ENCODE results near the gene RBBP5. TPM values are rescaled to one million over a fixed set of nuclear protein-coding genes. Genes with fewer than 3 reads are reported as not detected.

Gene RBBP5
- total RNA-seq, 1 experiment from 2014 or later: 24.5 TPM

GRCh38 chr1:205102404-205102803, 19.4 kb downstream of the RBBP5 start:
- DNase-seq (ENCODE audit: low read depth, low spot score) (no peak), ATAC-seq (no peak)
- intact Hi-C loops (cut with micrococcal nuclease): no loop called here
- peaks cover 27% of the 10 kb centered on the region for H3K79me2 ChIP-seq (ENCODE audit: insufficient read depth, low read length)
- no peaks in the 10 kb centered on the region for H3K4me1 ChIP-seq (ENCODE audit: control insufficient read depth in 1 of 2, insufficient read depth in 2 of 2, low read length in 2 of 2)
- ChIA-PET POLR2A (no interaction called here), CTCF (no interaction called here), RAD21 (ENCODE audit: low non-redundant PET in 1 of 2, low total read pairs in 2 of 2, uncharacterized antibody in 2 of 2, unreplicated experiment in 2 of 2) (no interaction called here)
- no peak overlapping the region for H3K4me2 ChIP-seq (ENCODE audit: low read length)
- H3K4me3 ChIP-seq (replicated peaks in 1 of 2; ENCODE audit: low read depth in 1 of 2, low read length in 2 of 2): no peak overlapping the region
- no peak overlapping the region for H3K27ac ChIP-seq (ENCODE audit: low read depth, low read length)
- no peaks in the 10 kb centered on the region for H3K9me3 ChIP-seq (ENCODE audit: control insufficient read depth in 1 of 2, insufficient read depth in 1 of 2, low read depth in 1 of 2, low read length in 2 of 2)
- H3K9ac ChIP-seq (ENCODE audit: low read length): no peak overlapping the region
- TF ChIP-seq POLR2AphosphoS5 (IDR thresholded peaks at IDR 0.05; ENCODE audit: low read depth, low read length): no peak
- peaks cover 52 to 71% of the 10 kb centered on the region in 2 experiments; a peak in 3 of 4 replicates for H3K36me3 ChIP-seq (ENCODE audit: control insufficient read depth in 1 of 2, insufficient read depth in 2 of 2, low read length in 2 of 2)
- no peaks in the 10 kb centered on the region for H3K27me3 ChIP-seq (ENCODE audit: insufficient read depth, low read length)
- no peaks in the 10 kb centered on the region for H4K20me1 ChIP-seq (ENCODE audit: insufficient read depth)
- H2AFZ ChIP-seq (ENCODE audit: low read depth, low read length, poor library complexity, severe bottlenecking): no peak overlapping the region
- no TSS peak for BruUV-seq (replicated peaks)
- H3K9me2 ChIP-seq (ENCODE audit: insufficient read depth): no peaks in the 10 kb centered on the region

GRCh38 chr1:205098242-205098641, 23.5 kb downstream of the RBBP5 start:
- Histone ChIP-seq H3K27me3 (ENCODE audit: insufficient read depth, low read length) (no peaks in the 10 kb centered on the region), H3K4me2 (ENCODE audit: low read length) (no peak overlapping the region), H4K20me1 (ENCODE audit: insufficient read depth) (no peaks in the 10 kb centered on the region), H3K27ac (ENCODE audit: low read depth, low read length) (no peak overlapping the region), H3K9ac (ENCODE audit: low read length) (no peak overlapping the region), H3K36me3 (ENCODE audit: control insufficient read depth in 1 of 2, insufficient read depth in 2 of 2, low read length in 2 of 2) (peaks cover 64 to 65% of the 10 kb centered on the region in 2 experiments; a peak in 3 of 4 replicates), H3K4me1 (ENCODE audit: control insufficient read depth in 1 of 2, insufficient read depth in 2 of 2, low read length in 2 of 2) (no peaks in the 10 kb centered on the region), H3K79me2 (ENCODE audit: insufficient read depth, low read length) (no peaks in the 10 kb centered on the region), H3K9me3 (ENCODE audit: control insufficient read depth in 1 of 2, insufficient read depth in 1 of 2, low read depth in 1 of 2, low read length in 2 of 2) (no peaks in the 10 kb centered on the region), H3K9me2 (ENCODE audit: insufficient read depth) (no peaks in the 10 kb centered on the region), H2AFZ (ENCODE audit: low read depth, low read length, poor library complexity, severe bottlenecking) (no peak overlapping the region), H3K4me3 (replicated peaks in 1 of 2; ENCODE audit: low read depth in 1 of 2, low read length in 2 of 2) (no peak overlapping the region)
- TF ChIP-seq FOSL1 (IDR thresholded peaks at IDR 0.05; ENCODE audit: low read depth): no peak
- no peak for TF ChIP-seq YY1 (IDR thresholded peaks at IDR 0.05; ENCODE audit: extremely low read depth, insufficient replicate concordance, low read depth, low read length)
- no peak for TF ChIP-seq REST (IDR thresholded peaks at IDR 0.05; ENCODE audit: low read depth)
- no peak for TF ChIP-seq POLR2A (IDR thresholded peaks at IDR 0.05; ENCODE audit: borderline replicate concordance, extremely low read depth, insufficient read depth, insufficient read length)
- no peak for TF ChIP-seq CEBPB (IDR thresholded peaks at IDR 0.05; ENCODE audit: low read depth)
- no peak for TF ChIP-seq CBX3 (IDR thresholded peaks at IDR 0.05; ENCODE audit: low read depth)
- no peak for TF ChIP-seq EZH2phosphoT487 (IDR thresholded peaks at IDR 0.05; ENCODE audit: borderline replicate concordance)
- TF ChIP-seq SRF (IDR thresholded peaks at IDR 0.05; ENCODE audit: low read depth): no peak
- TF ChIP-seq ELF1 (IDR thresholded peaks at IDR 0.05; ENCODE audit: borderline replicate concordance, low read depth): no peak
- no peak for TF ChIP-seq EGR1 (IDR thresholded peaks at IDR 0.05; ENCODE audit: low read depth)
- TF ChIP-seq ZFX (IDR thresholded peaks at IDR 0.05): no peak
- no peak for TF ChIP-seq TCF7L2 (IDR thresholded peaks at IDR 0.05; ENCODE audit: borderline replicate concordance, extremely low read depth, insufficient read depth, insufficient read length)
- TF ChIP-seq ZNF274 (IDR thresholded peaks at IDR 0.05; ENCODE audit: low read depth, low read length): no peak
- no peak for TF ChIP-seq CTCF (IDR thresholded peaks at IDR 0.05 in 2 of 3, conservative IDR thresholded peaks at IDR 0.05 in 1 of 3; ENCODE audit: borderline replicate concordance in 1 of 3, insufficient read depth in 1 of 3, low read depth in 2 of 3, low read length in 2 of 3)
- no peak for TF ChIP-seq JUND (IDR thresholded peaks at IDR 0.05)
- TF ChIP-seq MAX (IDR thresholded peaks at IDR 0.05): no peak
- no peak for TF ChIP-seq SP1 (IDR thresholded peaks at IDR 0.05; ENCODE audit: low read depth)
- POLR2A ChIA-PET: no interaction called here
- CTCF ChIA-PET: no interaction called here
- no peak for ATAC-seq
- DNase-seq (ENCODE audit: low read depth, low spot score): no peak
- intact Hi-C loops (cut with micrococcal nuclease): no loop called here
- RAD21 ChIA-PET (ENCODE audit: low non-redundant PET in 1 of 2, low total read pairs in 2 of 2, uncharacterized antibody in 2 of 2, unreplicated experiment in 2 of 2): no interaction called here
- BruUV-seq (replicated peaks): no TSS peak

All from HCT116 (cell line).